WTC11 (cell line): ENCODE results near the gene RIPOR1.
"Not testable (repeated sequence)": the region's sequence is repeated elsewhere in the genome, so short reads cannot be mapped to it uniquely, and the experiment has no call there.

Source experiments
- CTCF ChIP-seq: fragments of 200-600 bp; IDR thresholded peaks from 2 replicates; pipeline ENCODE4 v1.8.0; 2022; ENCODE audit warnings: antibody characterized with exemption
- FOXJ3 ChIP-seq: sonication (generic); formaldehyde crosslinking; IDR thresholded peaks from 2 replicates; pipeline ENCODE4 v1.9.0; 2021; ENCODE audit warnings: missing genetic modification reagents, mild to moderate bottlenecking, borderline replicate concordance
- FOXK1 ChIP-seq: sonication (generic); formaldehyde crosslinking; IDR thresholded peaks from 2 replicates; pipeline ENCODE4 v1.8.0; 2022; ENCODE audit warnings: mild to moderate bottlenecking, moderate library complexity, missing genetic modification reagents
- NFYB ChIP-seq: sonication (generic); formaldehyde crosslinking; conservative IDR thresholded peaks from 2 replicates; pipeline ENCODE4 v1.8.0; 2022; ENCODE audit warnings: low read depth, missing genetic modification reagents
- SMAD4 ChIP-seq: sonication (generic); formaldehyde crosslinking; IDR thresholded peaks from 2 replicates; pipeline ENCODE4 v1.8.0; 2022; ENCODE audit warnings: mild to moderate bottlenecking, missing genetic modification reagents
- ZNF138 ChIP-seq: sonication (generic); formaldehyde crosslinking; conservative IDR thresholded peaks from 2 replicates; pipeline ENCODE4 v1.8.1; 2022; ENCODE audit warnings: mild to moderate bottlenecking, moderate library complexity, missing genetic modification reagents
- ZNF317 ChIP-seq: sonication (generic); formaldehyde crosslinking; IDR thresholded peaks from 2 replicates; pipeline ENCODE4 v1.8.1; 2023; ENCODE audit warnings: low read depth, mild to moderate bottlenecking, moderate library complexity, missing genetic modification reagents, borderline replicate concordance
- TF ChIP-seq, protein P1 (sequence below): sonication (generic); formaldehyde crosslinking; IDR thresholded peaks from 2 replicates; pipeline ENCODE4 v1.8.1; 2022; ENCODE audit warnings: low read depth, missing genetic modification reagents, borderline replicate concordance
- TF ChIP-seq, protein P2 (sequence below): sonication (generic); formaldehyde crosslinking; IDR thresholded peaks from 2 replicates; pipeline ENCODE4 v1.8.0; 2022; ENCODE audit warnings: mild to moderate bottlenecking, missing genetic modification reagents
- TF ChIP-seq, protein P3 (sequence below): sonication (generic); formaldehyde crosslinking; IDR thresholded peaks from 2 replicates; pipeline ENCODE4 v1.8.0; 2022; ENCODE audit warnings: mild to moderate bottlenecking, missing genetic modification reagents
- TF ChIP-seq, protein P4 (sequence below): sonication (generic); formaldehyde crosslinking; IDR thresholded peaks from 2 replicates; pipeline ENCODE4 v1.8.1; 2022; ENCODE audit warnings: mild to moderate bottlenecking, moderate library complexity, missing genetic modification reagents

- not testable (repeated sequence) for TF ChIP-seq CTCF; ZNF138; ZNF317; SMAD4; NFYB (CRISPR knock-in tag); FOXJ3 (CRISPR knock-in tag); FOXK1 (CRISPR knock-in tag)
- TF ChIP-seq, protein P1, sequence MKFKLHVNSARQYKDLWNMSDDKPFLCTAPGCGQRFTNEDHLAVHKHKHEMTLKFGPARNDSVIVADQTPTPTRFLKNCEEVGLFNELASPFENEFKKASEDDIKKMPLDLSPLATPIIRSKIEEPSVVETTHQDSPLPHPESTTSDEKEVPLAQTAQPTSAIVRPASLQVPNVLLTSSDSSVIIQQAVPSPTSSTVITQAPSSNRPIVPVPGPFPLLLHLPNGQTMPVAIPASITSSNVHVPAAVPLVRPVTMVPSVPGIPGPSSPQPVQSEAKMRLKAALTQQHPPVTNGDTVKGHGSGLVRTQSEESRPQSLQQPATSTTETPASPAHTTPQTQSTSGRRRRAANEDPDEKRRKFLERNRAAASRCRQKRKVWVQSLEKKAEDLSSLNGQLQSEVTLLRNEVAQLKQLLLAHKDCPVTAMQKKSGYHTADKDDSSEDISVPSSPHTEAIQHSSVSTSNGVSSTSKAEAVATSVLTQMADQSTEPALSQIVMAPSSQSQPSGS: not testable (repeated sequence)
- TF ChIP-seq, protein P2, sequence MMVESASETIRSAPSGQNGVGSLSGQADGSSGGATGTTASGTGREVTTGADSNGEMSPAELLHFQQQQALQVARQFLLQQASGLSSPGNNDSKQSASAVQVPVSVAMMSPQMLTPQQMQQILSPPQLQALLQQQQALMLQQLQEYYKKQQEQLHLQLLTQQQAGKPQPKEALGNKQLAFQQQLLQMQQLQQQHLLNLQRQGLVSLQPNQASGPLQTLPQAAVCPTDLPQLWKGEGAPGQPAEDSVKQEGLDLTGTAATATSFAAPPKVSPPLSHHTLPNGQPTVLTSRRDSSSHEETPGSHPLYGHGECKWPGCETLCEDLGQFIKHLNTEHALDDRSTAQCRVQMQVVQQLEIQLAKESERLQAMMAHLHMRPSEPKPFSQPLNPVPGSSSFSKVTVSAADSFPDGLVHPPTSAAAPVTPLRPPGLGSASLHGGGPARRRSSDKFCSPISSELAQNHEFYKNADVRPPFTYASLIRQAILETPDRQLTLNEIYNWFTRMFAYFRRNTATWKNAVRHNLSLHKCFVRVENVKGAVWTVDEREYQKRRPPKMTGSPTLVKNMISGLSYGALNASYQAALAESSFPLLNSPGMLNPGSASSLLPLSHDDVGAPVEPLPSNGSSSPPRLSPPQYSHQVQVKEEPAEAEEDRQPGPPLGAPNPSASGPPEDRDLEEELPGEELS (CRISPR knock-in tag): not testable (repeated sequence)
- TF ChIP-seq, protein P3, sequence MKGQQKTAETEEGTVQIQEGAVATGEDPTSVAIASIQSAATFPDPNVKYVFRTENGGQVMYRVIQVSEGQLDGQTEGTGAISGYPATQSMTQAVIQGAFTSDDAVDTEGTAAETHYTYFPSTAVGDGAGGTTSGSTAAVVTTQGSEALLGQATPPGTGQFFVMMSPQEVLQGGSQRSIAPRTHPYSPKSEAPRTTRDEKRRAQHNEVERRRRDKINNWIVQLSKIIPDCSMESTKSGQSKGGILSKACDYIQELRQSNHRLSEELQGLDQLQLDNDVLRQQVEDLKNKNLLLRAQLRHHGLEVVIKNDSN (CRISPR knock-in tag): not testable (repeated sequence)
- TF ChIP-seq, protein P4, sequence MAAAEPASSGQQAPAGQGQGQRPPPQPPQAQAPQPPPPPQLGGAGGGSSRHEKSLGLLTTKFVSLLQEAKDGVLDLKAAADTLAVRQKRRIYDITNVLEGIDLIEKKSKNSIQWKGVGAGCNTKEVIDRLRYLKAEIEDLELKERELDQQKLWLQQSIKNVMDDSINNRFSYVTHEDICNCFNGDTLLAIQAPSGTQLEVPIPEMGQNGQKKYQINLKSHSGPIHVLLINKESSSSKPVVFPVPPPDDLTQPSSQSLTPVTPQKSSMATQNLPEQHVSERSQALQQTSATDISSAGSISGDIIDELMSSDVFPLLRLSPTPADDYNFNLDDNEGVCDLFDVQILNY (CRISPR knock-in tag): not testable (repeated sequence)
Measured at GRCh38 chr16:67513892-67514291, 14.7 kb upstream of the RIPOR1 start.
